GM19324 (cell line): ENCODE data around the gene PSKH1.

Experiments used
- ATAC-seq: cut with Tn5 transposase; IDR thresholded peaks from one replicate; pipeline ENCODE4 v1.9.1; 2021; ENCODE audit warnings: mild to moderate bottlenecking, moderate library complexity; ENCODE audit not compliant: unreplicated experiment, low FRiP score

PSKH1 gene

DNA sequence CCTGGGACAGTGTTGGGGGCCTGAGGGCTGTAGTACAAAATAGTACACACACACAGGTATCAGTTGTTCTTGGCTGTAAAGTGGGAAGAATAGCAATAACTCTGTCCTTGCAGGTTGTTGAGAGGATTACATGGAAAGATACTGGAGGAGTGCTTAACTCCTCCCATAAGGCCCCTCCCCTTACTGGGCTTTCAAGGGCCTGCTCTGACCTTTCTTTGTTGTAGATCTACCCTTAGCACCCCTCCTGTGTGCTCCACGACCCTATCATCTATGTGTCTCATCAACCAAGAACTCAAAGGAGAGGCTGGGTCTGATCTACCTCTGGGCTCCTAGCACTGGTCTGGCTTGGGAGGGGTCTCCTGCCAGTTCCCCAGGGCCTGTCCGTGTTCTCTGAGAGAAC, 28.5 kb upstream of the PSKH1 start:
- no peak for ATAC-seq

DNA sequence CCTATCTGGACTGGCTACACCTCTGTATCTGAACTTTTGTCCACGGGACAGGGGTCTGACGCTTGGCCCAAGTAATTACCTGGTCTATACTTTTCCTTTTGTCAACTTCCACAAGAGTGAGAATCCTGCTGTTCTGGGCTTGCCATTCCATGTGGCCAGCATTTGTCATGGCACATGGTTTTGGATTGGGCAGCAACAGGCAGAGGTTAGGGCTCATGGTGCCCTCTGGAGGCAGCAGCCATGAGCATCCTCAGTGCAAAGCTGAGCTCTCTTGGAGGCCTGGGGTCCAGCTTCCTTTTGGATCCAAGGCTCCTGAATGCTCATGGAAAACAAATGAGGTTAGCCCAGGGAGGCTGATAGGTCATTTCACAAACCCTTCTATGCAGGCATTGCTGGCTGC, 27.7 kb upstream of the PSKH1 start:
- ATAC-seq = no peak

DNA sequence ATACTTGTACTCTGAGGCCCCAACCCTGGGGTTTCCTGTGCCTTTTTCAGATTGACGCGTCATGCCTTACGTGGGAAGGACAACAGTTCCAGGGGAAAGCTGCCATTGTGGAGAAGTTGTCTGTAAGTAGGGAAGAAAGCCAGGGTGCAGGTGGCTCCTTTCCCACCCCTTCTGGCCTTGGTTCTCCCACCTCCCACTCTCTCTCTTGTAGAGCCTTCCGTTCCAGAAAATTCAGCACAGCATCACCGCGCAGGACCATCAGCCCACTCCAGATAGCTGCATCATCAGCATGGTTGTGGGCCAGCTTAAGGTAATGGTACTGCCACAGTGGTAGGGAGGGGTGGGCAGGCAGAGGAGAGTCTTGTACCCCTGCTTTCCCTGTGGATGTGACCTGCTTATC, 24.8 kb upstream of the PSKH1 start:
- ATAC-seq = no peak

DNA sequence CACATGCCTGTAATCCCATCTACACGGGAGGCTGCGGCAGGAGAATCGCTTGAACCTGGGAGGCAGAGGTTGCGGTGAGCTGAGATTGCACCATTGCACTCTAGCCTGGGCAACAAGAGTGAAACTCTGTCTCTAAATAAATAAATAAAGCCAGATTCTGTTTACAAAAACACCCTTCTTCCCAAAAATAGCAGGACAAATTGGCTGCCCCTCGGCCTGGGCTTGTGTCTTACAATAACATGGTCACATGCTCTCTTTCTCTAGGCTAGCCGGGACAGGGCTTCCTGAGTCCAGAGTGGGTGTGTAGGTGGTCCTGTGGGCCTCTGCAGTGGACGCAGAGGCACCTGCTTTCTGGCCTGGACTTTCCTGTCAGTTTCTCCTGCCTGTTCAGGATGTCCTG, 23.4 kb upstream of the PSKH1 start:
- ATAC-seq = no peak

DNA sequence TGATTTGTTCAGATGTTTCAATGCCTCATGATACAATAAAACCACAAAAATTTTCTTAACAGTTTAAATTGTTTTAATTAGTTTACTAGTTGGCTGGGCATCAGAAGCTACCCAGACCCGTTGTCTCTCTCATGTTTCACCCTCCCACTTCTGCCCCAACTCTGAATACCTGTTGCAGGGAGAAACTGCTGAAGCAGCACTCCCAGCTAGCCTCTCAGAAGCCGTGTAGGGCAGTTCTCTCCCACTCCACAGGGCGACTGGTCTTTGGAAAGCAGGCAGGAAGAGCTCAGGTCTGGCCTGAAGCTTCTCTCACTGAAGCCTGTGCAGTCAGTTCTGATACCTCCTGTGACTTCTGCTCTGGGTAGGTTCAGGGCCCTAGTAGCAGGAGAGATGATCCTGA, 21.8 kb upstream of the PSKH1 start:
- no peak for ATAC-seq

DNA sequence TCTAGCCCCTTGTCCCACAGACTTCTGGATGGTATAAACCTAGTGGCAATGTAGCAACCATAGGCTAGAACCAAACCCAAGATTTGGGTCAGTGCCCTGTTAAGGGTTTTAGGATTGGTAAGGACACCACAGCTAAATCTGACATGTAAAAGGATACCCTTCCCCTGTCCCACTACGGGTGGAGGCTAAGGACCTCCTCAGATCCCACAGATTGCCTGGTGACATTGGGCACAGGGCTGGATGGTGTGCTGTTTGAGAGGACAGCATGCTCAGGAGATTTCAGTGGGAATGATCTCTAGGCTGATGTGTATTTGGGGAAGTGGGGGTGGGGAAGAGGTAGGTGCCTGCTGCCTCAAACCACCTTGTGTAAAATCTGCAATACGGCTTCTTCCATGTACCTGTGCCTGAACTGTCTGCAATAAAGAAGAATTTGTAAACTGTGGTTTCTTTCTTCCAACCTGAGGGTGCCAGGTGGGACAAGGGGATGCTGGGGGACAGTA, 20.9 kb upstream of the PSKH1 start:
- no peak for ATAC-seq

DNA sequence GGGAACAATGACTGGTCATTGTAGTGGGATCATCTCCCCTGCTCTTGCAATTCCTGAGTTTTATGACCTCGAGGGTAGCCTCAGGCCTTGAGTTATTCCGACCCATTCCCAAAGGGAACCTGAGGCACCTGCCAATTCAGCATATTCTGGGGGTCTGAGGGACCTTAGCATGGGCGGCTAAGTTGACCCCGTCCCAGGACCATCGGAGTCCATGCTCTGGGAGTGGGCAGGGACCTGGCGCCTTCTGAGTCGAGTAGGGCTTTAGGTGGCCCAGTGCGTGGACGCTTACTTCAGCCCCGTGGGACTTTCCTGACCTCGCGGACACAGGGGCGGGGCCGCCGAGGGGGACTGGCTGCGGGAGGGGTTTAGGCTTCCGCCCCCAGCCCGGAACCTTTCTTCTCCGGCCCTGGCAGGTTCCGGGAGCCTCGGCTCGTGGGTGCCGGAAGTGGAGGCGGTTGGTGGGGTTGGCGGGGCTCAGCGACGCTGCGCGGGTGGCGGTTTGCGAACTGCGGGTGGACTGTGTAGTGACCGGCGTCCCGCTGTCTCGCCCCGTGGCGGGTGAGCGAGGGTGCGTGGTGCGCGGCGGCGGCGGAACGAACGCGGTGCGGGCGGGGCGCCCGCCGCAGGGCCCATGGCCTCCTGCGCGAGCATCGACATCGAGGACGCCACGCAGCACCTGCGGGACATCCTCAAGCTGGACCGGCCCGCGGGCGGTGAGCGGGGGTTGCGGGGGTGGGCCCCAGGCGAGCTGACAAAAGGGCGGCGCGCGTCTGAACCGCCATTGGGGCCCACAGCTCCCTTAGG, 20.2 kb upstream of the PSKH1 start, which contains the start of gene EDC4:
Gene EDC4, plus strand, starts transcription at position 422 of the 804 bp plus-strand sequence. Its CDS starts 210 bp downstream, at position 632.
- peak; percentile 90 for ATAC-seq

DNA sequence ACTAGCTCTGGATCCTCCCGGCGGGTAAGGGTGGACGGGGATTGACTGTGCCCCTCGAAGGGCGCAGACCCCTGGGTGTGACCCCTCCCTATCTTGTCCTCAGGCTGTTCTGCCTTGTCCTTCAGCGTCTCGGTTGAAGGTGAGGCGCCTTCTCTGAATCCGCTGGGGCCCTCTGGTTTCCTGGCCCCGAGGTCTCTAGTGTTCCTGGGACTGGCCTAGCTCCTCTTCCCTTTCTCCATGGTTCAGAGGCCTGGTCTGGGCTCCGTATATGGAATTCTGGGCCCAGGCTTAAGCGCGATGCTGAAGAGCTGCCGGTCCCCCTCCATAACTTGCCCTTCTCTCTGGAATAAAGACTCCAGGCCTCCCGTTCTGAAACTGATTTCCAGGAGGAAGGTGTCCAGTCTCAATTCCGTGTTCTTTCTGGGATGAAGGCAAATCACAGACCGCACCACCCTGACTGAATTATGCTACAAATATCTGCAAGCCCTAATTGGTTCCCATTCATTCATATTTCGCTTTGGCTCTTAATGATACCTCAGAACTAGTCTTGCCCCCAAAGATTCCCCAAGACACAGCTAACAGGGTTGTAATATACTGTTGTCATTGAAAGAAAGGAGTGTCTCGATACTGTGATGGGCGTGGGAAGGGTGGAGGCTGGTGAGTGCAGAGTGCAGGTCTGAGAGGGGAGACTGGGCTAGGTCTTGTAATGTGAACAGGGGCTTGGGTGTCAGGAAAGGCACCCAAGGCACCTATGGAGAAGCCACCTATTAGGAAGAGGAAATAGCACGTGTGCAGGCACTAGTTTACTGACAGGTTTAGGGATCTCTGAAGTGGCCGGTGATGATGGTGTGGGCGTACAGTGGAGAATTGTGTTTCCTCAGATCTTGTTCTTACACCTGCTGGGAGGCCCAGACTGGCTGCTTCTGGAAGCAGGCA, 19.4 kb upstream of the PSKH1 start:
- ATAC-seq = no peak

DNA sequence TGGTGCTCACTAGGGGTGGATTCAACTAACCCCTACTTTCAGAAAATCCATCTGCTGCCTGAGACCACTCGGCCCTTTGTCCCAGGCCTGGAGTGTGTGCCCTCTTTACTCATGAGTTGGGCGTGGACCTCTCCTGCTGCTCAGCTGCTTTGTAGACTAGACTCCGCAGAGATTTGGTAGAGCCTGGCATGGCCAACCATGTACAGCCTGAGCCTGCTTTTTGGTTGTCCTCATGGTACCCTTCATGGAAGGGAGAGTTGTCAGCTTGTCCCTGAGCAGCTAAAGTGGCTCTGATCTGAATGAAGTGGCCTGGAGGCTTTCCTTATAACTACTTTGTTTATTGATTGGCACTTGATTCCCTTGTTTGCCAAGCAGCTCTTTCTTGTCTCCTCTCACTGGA, 18.7 kb upstream of the PSKH1 start:
- no peak for ATAC-seq

DNA sequence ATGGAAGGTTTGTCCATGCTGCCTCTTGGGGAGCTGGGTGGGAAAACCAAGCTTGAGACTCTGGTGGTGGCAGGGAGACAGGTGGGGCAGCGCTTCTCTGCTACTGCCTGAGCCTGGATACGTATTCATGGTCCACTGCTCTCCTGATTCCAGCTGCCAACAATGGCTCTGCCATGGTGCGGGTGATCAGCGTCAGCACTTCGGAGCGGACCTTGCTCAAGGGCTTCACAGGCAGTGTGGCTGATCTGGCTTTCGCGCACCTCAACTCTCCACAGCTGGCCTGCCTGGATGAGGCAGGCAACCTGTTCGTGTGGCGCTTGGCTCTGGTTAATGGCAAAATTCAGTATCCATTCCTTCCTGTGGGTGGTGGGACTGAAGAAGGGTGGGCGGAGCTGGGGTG, 16.0 kb upstream of the PSKH1 start:
- ATAC-seq = no peak

DNA sequence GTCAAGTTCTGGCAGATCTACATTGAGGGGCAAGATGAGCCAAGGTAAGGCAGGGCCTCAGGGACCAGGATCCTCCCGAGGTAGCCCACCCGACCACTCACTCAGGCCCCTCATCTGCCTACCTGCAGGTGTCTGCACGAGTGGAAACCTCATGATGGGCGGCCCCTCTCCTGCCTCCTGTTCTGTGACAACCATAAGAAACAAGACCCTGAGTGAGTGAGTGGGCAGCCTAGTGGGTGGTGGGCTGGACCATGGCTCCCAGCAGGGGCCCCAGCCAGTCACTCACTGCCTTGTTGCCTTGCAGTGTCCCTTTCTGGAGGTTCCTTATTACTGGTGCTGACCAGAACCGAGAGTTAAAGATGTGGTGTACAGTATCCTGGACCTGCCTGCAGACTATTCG, 14.8 kb upstream of the PSKH1 start:
- no peak for ATAC-seq

DNA sequence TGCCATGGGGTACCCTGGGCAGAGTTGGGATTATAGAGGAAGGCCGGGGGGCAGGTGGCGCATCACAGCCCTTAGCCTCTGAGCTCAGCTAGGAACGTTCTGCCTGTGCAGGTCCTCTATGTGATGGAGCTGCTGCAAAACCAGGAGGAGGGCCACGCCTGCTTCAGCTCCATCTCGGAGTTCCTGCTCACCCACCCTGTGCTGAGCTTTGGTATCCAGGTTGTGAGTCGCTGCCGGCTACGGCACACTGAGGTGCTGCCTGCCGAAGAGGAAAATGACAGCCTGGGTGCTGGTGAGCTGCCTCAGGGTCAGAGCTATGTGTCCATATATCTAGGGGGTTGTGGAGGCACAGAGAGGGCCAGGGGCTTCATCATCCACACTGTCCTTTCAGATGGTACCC, 14.2 kb upstream of the PSKH1 start:
- ATAC-seq = no peak

DNA sequence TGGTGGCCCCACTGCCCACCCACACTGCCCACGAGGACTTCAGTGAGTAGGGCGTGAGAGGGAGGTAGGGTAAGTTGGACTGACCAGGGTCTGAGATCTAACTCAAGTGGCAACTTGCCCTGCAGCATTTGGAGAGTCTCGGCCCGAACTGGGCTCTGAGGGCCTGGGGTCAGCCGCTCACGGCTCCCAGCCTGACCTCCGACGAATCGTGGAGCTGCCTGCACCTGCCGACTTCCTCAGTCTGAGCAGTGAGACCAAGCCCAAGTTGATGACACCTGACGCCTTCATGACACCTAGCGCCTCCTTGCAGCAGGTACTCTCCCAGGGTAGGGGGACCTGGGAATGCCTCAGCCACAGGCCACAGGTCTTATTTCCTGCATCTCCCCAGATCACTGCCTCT, 13.6 kb upstream of the PSKH1 start:
- no peak for ATAC-seq

DNA sequence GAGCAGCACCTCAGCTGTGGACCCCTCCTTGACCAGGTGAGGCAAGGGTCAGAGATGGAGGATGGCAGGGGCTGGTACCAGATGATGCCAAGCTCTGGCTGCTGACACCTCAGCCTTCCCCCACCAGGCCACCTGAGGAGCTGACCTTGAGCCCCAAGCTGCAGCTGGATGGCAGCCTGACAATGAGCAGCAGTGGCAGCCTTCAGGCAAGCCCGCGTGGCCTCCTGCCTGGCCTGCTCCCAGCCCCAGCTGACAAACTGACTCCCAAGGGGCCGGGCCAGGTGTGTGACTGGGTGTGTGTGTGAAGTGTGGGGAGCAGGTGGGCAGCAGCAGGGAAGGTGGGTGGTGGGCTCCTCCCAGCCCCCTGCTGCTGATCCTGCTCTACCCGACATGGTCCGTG, 13.1 kb upstream of the PSKH1 start:
- no peak for ATAC-seq

DNA sequence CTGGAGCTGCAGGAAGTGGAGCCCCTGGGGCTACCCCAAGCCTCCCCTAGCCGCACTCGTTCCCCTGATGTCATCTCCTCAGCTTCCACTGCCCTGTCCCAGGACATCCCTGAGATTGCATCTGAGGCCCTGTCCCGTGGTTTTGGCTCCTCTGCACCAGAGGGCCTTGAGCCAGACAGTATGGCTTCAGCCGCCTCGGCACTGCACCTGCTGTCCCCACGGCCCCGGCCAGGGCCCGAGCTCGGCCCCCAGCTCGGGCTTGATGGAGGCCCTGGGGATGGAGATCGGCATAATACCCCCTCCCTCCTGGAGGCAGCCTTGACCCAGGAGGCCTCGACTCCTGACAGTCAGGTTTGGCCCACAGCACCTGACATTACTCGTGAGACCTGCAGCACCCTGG, 12.5 kb upstream of the PSKH1 start:
- no peak for ATAC-seq

DNA sequence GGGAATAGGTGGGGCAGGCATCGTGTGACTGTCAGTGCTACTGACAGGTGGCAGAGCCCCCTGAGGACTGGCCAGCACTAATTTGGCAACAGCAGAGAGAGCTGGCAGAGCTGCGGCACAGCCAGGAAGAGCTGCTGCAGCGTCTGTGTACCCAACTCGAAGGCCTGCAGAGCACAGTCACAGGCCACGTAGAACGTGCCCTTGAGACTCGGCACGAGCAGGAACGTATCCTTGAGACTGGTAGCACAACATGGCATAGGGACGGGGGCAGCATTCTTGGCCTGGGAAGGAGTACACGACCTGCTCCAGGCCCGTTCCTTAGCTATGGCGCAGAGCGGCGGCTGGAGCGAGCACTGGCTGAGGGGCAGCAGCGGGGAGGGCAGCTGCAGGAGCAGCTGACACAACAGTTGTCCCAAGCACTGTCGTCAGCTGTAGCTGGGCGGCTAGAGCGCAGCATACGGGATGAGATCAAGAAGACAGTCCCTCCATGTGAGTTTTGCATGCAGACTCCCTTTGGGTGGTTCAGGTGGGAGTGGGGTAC, 11.4 kb upstream of the PSKH1 start:
- no peak for ATAC-seq

DNA sequence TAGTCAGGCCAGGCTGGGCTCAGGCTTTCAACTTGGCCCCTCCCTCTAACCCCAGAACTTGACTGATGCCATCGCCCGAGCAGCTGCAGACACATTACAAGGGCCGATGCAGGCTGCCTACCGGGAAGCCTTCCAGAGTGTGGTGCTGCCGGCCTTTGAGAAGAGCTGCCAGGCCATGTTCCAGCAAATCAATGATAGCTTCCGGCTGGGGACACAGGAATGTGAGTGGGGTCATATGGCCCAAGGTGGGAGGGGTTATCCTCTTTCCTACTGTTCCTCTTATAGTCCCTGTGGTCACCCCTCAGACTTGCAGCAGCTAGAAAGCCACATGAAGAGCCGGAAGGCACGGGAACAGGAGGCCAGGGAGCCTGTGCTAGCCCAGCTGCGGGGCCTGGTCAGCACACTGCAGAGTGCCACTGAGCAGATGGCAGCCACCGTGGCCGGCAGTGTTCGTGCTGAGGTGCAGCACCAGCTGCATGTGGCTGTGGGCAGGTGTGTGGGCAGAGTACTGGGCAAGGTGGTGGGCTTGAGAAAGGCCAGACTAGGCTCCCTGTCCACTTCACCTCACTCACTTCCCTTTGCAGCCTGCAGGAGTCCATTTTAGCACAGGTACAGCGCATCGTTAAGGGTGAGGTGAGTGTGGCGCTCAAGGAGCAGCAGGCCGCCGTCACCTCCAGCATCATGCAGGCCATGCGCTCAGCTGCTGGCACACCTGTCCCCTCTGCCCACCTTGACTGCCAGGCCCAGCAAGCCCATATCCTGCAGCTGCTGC, 10.5 kb upstream of the PSKH1 start:
- no peak for ATAC-seq

DNA sequence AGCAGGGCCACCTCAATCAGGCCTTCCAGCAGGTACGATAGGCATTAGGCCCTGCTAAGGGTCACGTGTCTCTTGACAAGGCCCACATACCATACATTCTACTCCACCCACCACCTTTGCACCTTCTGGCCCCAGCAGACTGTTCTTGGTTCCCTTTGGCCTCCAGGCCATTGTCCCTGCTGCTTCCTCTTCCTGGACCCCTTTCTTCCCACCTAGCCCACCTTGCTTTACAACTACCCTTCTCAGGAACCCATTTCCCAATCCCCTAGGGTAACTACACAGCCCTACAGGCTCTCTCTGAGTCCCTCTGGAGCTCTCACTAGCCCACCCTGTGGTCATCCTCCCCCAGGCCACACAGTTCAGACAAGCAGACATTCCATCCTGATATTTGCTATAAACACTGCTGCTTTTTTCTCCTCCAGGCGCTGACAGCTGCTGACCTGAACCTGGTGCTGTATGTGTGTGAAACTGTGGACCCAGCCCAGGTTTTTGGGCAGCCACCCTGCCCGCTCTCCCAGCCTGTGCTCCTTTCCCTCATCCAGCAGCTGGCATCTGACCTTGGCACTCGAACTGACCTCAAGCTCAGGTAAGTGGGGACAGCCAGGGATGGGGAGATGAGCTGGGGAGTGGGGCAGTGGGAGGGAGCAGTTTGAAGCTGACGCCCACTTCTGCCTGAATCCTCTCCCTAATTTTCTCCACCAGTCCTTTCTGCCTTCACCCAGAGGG, 9.7 kb upstream of the PSKH1 start:
- ATAC-seq = no peak

DNA sequence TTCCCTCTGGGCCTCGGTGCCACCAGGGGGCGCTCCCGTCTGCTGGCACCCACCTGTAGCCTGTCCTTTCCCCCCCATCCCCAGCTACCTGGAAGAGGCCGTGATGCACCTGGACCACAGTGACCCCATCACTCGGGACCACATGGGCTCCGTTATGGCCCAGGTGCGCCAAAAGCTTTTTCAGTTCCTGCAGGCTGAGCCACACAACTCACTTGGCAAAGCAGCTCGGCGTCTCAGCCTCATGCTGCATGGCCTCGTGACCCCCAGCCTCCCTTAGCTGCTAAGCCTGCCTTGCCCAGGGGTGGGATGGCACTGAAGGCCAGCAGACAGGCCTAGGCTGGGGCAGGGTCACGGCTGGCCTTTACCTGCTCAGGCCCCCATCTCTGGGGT, 9.2 kb upstream of the PSKH1 start:
- ATAC-seq = no peak

DNA sequence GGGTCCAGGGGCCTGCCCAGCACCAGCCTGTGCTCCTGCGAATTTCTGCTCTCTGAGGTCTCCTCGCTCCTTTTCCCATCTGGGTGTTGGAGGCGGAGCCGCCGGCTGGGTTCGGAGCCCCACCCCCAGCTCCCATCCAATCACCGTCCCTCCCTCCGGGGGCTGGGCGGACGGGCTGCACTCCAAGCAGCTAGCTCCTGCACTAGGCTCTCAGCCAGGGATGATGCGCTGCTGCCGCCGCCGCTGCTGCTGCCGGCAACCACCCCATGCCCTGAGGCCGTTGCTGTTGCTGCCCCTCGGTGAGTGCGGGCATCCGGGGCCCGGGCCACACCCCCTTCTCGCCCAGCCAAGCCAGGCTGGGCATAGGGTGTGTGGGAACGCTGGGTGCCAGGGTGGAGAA, 8.4 kb upstream of the PSKH1 start, which contains the start of gene NRN1L:
Gene NRN1L, plus strand, starts transcription at position 202 of the 400 bp plus-strand sequence. Its CDS starts 19 bp downstream, at position 221.
- no peak for ATAC-seq
